Activated gamma-delta T cell (primary cell): ENCODE measurements around the gene LAPTM4A.
"Not testable (repeated sequence)": the region's sequence is repeated elsewhere in the genome, so short reads cannot be mapped to it uniquely, and the experiment has no call there.

Source experiments
- DNase-seq: peaks from one replicate; lab custom pipeline; 2025; lab: John Stamatoyannopoulos, UW
- total RNA-seq, 2 donors: gene quantifications; one replicate each; lab custom pipeline; 2026; lab: John Stamatoyannopoulos, UW

The LAPTM4A gene
- total RNA-seq: 20.9 to 24.7 reads per million in 2 donors

DNA sequence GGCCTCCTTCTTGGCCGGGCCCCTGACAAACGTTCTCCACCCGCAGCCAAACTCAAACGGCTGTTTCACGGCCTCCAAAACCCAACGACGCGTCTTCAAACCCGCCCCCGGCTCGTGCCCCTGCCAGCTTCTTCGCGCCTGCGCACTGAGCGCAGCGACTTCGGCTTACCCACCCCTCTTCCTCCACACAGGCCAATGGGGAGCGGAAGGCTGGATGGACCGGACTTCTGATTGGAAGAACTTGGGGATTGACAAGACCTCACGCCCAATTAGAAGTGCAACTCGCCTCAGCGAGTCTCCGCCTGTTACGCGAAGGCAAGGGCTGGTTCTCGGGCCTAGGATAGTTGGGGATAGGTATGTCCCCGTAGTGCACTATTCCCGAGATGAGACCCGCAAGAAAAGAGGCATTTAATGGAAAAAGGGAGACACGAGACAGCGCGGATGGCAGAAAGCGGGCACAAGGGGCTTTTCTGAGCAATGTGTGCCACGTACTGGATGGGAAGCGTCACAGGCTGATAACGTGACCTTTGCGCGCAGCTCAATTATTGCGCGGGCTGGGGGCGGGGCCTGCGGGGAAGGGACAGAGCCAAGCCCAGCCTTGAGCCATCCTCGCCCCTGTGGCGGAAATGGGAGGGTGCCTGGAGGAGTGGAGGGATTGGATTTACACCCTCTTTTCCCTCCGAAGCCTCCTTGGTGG lies at the start of gene LAPTM4A:
LAPTM4A (minus strand) TSS at position 97 of the 697 bp plus-strand sequence. CDS start 108 bp downstream, outside the sequence.
- DNase-seq: peak; percentile 92

DNA sequence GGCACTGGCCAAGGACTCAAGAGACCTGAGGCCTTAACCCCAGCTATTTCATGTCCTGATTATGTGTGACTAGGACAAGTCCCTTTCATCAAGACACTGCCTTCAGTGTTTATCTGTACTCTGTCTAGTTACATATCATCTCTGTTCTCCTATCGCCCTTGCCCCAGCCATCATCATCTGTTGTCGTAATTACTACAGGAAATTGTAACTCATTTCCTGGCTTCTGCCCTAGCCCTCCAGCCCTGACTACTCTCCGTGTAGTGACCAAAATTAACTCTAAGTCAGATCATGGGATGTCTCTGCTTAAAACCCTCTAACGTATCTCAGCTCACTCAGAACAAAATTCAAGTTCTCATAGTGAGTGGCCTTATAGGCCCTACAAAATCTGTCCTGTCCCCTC lies 49.3 kb upstream of the LAPTM4A start:
- no peak for DNase-seq

DNA sequence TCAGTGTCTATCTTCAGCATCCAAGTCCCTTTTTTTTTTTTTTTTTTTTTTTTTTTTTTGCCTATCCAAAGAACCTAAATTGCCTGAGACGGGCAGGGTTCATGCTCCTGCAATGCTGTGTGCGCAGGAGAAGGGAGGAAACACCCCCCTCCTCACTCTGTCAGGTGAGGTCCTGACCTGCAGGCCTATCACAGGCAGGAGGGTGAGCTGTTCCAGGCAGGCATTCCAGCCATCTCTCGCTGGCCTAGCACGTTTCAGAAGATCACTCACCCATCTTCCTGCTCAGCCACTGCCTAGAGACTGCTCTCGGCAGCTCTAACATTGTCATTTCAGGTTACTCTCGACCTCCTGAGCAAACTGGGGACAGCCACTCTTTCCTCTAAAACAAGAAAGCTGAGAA lies 48.4 kb upstream of the LAPTM4A start:
- no peak for DNase-seq

DNA sequence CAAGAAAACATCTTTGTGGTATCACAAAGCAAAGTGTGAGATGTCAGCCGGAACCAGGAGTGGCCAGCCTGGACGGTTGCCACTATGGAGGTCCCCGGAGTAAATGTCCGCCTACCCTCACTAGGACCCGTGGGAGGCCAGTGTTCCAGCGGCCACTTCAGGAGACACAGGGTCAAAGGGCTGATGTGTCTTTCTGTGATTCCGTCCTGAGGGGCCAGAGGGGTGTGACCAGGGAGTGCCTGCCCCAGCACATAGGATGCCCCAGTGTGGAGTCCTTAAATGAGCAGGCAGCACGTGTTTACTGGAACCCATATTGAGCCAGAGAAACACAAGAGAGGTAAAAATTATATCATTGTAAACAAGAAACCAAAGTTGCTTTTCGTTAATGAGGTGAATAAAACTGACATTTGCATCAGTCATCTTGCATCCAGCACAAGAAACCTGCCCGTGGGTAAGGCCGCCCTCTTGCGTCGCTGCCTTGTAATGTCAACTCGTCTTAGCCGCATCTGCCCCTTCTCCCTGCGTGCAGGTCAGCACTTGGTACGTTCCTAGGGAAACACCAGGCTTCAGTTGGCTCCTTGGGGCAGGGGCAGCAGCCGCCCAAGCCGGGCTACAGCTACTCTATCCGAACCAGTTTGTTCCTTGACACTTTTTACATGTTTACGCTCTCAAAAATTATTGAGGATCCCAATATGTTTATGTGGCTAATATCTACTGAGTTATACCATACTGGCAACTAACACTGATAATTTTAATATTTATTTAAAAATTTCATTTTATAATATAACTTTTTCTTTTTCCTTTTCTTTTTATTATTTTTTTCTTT lies 46.7 kb upstream of the LAPTM4A start:
- no peak for DNase-seq

DNA sequence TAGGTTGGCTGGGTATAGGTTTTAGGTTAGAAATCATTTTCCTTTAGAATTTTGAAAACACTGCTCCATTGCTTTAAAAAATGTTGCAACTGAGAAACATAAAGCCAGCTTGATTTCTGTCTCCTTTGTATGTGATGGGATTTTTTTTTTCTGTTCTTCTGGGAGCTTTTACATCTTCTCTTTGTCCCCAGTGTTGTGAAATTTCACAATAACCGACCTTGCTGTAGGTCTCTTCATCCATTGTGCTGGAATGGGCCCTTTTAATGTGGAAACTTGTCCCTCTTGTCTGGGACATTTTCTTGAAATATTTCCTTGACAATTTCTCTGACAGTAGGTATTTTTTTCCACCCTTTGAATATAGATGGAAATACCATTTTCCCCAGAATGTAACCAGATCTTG lies 44.0 kb upstream of the LAPTM4A start:
- no peak for DNase-seq

DNA sequence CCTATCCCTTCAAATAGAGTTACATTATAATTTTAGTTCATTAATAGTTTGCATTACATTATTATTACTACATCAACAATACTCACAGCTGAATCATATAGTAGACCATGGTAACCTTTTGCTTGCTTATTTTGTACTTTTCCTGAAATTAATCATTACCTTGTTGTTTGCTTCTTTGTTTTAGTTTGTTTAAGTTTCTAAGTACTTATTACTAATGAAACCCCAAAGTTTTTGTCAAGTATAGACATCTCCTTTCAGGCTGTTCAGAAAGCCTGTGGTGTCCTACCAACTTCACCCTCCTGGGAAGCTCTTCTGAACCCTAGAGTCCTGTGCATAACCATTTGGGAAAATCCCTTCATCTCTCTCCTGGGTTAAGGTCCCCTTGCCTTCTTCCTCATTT lies 43.5 kb upstream of the LAPTM4A start:
- DNase-seq: no peak

DNA sequence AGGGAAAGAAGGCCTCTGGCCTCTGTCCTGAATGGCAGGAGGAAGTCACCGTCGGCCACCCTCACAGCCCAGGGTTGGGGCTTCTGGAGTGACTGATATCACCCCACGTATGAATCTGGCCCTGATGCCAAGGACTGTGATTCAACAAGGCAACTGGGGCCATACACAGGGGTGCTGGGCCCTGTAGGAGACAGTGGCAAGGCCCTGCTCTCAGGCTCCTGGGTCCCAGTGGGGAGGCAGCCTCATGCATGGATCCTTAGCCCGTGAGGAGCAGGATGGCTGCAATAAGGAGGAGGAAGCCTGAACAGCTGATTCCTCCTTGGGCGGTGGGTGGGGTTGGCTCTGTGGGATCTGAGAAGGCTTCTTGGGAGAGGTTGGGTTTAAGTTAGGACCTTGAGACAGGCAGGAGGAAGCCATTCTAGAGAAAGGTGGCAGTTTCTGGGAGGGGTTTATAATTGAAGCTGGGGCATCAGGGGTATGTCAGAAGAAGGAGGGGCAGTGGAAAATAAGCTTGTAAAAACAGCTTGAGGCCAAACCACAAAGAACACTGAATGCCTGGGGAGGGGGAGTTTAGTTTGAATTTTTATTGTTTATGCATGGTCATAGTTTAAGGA lies 42.8 kb upstream of the LAPTM4A start:
- DNase-seq: no peak

DNA sequence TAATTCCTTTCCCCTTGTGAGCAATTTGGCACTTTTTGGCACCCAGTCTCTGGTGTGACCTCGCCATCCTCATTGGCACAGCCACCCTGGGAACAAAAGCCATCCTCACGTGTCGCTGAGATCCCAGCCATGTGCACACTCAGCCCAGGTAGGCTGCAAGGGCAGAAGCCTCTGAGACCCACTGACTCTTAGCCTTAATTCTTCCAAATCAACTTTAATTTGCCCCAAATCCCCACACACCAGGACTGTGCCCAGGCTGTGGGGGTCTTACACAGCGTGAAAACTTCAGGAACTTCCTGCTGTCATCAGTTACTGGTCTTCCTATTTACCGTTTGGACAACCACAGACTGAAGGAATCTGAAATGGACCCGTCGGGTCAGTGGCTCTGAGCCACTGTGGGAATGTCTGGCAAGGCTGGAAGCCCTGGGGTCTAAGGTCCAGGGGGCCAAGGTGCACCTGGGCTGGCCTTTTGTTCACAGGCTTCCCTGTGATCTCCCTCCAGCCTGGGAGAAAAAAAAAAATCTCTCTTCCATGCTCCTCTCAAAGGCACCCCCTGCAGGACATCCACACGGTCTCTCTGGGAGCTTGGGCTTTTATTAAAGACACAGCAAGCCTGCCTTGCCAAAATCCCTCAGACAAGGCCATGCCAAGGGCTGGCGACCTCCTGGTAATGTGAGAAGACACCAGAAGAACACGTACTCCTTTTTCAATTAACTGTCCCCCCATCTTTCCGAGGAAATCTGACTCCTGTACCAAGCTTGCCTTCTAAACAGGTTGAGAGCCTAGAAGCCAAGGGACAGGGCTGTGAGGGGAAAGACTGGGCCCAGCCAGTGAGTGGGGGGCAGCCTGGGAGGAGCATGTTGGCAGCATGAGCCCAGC lies 42.1 kb upstream of the LAPTM4A start:
- no peak for DNase-seq

DNA sequence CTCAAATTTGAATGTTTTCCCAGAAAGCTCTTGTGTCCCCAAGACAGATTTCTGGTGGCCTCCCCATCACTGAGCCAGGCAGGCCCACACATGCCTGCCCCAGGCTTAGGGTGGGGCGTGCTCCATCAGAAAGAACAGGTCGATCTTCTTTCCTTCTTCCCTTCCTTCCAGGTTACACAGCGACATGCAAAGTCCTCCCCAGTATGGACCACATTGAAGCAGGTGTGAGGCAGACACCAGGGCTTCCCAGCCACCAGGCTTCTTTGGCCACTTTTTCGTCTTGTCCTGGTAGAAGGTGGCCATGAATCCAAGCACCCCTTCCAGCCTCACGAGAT lies 41.4 kb upstream of the LAPTM4A start:
- no peak for DNase-seq

DNA sequence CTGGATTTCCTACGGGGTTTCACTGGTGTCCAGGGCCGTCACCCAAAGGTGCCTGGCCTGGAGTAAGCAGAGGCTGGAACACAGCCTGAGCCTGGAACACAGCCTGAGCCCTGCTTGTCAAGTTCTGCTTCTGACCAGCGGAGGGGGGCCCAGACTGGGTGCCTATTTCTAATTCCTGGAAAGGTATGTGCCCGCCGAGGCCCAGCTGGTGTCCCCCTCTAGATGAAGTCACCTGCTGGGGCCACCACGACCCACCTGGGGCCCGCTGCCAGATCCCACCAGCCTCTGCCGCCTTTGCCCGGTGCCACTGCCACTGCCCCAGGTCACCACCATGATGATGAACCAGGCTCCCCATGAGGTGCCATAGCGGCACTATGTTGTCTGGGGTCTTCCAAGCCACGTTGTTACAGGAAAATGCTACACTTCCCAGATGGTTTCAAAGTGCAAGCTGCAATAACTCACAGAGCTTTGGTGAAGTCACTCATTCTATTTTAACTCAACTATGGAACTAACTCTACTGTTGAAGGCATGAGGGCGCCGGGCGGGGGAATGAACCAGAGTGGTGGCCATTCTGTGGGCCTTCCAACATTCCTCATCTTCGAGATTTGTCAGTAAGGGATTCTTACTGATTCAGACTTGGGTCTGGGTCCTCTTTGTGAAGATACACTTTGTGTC lies 40.9 kb upstream of the LAPTM4A start:
- no peak for DNase-seq

DNA sequence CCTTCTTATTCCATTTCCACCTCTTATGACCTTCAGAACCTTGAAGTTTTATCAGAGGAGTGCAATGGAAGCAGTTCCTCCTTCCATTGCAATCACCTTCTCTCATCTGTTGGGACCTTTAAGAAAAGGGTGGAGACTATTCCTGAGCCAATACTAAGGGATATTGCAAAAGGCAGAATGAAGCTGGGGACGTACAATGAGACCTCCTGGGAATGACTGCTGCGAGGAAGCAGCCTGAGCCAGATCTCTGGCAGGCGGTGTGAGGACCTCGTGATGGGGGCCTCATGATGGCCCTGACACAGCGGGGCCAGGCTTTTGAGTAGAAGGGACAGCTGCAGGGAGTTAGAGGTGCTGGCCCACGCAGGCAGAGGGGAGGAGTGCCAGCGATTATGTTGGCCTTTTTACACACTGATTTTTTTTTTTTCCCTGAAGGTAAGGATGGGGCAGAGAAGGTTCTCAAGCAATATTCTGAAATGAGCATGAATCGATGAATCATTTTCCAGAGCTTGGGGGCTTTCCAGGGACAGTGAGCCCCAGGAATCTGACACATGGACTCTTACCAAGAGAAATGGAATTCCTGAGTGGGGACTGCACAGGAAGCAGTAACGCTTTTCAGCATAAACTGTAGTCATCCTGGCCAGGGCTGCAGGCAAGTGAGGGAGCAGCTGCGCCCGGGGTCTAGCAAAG lies 40.0 kb upstream of the LAPTM4A start:
- DNase-seq: no peak

DNA sequence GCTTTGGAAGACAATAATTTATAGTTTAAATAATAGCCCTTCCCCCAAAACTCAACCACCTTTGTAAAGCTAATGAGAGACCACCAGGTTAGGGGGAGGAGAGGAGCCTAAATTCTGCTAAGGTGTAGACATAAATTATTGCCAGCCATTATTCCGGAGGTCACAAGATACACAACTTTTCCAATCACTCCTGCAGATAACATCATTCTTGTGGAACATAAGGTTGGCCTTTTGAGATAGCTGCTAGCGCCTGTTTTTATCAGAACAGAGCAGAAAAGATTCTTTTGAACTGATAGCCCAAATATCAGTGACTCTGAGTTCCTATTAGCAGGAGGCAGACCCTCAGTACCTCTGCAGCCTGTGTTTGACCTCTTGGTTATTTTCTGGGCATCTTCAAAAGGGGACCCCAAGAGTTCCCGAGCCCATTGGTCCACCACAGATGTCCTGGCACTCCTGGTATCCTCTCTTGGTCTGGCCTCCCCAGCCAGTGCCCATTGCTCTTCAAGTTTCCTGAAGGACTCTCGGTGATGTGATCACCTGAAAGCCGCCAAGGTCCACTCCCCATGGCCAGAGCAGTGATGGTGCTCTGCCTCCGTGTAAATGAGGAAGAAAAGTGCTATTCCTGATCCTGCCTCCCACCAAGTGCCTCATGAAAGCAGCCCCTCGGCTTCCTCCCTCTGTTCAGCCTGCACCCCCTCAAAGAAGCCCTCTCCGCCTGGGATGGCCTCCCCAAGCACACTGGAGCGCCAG lies 38.5 kb upstream of the LAPTM4A start:
- DNase-seq: no peak

DNA sequence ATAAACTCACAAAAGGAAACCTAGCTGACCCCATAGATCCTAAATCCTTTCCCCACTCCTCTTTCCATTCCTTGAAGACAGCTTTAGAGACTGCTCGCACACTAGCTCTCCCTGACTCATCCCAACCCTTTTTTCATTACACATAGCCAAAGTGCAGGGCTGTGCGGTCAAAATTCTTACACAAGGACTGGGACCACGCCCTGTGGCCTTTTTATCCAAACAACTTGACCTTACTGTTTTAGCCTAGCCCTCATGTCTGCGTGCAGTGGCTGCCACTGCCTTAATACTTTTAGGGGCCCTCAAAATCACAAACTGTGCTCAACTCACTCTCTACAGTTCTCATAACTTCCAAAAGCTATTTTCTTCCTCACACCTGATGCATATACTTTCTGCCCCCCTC lies 34.5 kb upstream of the LAPTM4A start:
- DNase-seq: not testable (repeated sequence)

DNA sequence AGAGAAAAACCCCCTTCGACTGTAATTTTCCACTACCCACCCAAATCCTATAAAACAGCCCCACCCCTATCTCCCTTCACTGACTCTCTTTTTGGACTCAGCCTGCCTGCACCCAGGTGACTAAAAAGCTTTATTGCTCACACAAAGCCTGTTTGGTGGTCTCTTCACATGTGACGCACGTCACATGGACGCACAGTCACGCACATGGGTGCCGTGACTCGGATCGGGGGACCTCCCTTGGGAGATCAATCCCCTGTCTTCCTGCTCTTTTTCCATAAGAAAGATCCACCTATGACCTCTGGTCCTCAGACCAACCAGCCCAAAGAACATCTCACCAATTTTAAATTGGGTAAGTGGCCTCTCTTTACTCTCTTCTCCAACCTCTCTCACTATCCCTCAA lies 31.4 kb upstream of the LAPTM4A start:
- not testable (repeated sequence) for DNase-seq

DNA sequence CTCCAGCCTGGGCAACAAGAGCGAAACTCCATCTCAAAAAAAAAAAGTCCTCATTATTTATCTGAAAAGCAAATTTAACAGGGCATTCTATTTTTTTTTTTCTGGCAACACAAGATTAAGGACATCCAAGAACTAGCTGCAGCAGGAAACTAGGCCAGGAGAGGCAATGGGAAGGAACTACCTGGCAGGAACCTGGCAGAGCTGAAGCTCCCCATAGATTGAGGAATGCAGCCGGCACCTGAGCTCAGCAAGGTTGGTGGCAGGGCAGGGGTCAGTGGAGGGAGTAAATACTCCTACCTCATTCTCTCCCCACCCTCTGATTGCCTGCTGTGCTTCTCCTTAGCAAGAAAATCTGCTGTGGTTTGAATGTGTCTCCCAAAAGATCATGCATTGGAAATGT lies 30.4 kb upstream of the LAPTM4A start:
- DNase-seq: no peak

DNA sequence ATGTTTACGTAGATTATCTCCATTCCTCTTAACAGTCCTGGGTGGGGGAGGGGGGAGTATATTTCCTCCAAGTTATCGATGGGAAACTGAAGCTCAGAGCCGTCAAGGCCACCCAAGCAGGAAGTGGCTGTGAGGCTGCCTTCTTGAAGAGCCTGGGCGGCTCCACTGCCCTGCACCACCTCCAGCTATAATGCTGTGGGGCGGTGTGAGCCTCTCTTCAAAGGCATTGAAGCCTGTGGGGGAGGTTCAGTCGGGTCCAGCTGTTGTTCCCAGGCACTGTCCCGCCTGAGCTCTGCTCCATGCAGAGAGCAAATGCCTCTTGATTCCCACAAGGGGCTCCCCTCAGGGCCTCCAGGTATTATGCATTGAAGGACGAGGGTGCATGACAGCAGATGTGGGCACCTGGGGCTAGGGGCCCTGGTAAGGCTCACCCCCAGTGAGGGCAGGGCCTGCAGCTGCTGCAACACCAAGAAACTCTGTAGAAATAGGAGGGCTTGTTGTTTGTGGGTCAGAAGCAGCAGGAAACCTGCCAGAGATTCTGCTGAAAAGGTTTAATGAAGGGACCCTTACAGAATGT lies 29.5 kb upstream of the LAPTM4A start:
- no peak for DNase-seq

DNA sequence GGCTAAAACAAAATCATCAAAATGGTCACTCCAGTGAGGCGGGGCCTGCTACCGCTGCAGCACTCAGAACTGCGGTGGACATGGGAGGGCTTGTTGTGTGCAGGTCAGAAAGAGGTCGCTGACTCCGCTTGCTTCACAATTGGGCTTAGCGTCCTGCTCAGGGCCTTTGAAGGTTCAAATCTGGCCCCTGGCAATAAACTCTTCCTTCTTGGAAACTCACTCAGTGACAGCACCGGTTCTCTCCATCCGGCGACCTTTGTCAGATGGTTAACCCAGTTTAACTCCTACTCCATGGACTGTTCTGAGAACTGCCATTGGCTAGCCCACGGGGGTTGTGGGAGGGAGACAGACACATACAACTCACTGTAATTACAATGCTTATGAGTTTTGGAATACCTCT lies 29.0 kb upstream of the LAPTM4A start:
- DNase-seq: no peak

DNA sequence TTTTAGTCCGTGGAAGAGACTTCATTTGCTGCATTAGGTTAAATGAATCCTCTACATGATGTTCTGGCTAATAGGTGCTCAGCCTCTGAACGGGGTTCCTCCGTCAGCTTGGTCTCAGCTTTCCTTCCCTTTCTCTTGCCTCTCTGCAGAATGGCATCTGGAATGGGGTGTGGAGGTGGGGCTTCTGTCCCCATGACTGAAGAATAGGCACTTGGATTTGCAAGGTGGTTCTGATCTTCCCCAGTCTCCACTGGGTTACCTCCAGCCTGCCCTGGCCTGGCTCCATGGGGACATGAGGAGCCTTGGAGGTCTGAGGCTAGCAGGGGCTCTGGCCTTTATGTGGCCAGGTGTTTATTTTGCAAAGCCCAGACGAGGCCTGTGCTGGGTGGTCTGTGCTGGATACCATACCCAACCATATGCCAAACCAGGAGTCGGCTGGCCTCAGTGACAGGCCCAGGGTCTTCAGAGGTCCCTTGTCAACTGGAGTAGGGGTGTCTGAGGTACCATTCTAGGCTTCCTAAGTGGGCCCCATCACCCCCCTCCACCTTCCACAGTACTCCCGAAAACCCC lies 28.2 kb upstream of the LAPTM4A start:
- no peak for DNase-seq

DNA sequence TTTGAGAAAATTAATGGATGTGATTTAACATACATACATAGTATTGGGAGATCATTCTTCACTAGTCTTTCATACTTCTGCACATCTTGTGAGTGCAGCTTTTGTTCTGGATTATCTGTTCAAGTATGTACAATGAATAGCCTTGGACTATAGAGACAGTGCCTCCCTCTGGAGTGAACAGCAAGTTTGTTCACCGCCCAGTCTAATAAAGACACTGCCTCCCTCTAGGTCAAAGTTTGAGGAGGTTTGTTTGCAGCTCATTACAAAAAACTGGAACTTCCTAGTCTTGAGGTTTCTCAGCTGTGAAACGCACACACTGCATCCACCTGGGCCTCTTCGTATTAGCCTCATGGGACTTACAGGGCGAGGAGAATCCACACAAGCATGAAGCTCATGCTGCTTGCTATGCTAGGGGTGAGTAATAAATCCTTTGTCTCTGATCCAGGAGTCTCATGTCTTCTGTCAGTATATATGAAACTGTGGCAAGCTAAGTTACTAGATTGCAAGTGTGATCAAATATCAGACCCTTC lies 26.0 kb upstream of the LAPTM4A start:
- DNase-seq: no peak
